WERI-Rb-1 (cell line): Measurements from ENCODE around the gene NCOA3.

Experiments
- DNase-seq: peaks from one replicate; pipeline ENCODE4 v3.0.0-alpha.2; 2020
- H3K27ac ChIP-seq: fragments of 250-450 bp; sonication (Bioruptor Pico); 2 replicates; pipeline ENCODE4 v1.5.1; 2020; ENCODE audit warnings: mild to moderate bottlenecking, moderate library complexity
- H3K27me3 ChIP-seq: fragments of 250-450 bp; sonication (Bioruptor Pico); 2 replicates; pipeline ENCODE4 v1.5.1; 2021; ENCODE audit warnings: mild to moderate bottlenecking, low read depth, moderate library complexity; ENCODE audit not compliant: insufficient read depth, severe bottlenecking
- H3K36me3 ChIP-seq: fragments of 250-450 bp; sonication (Bioruptor Pico); 2 replicates; pipeline ENCODE4 v1.5.1; 2020; ENCODE audit warnings: mild to moderate bottlenecking, moderate library complexity
- H3K4me3 ChIP-seq: 2 replicates; pipeline ENCODE4 v1.5.1; 2011; ENCODE audit warnings: low read depth, mild to moderate bottlenecking, control low read depth, low read length
- H3K9me3 ChIP-seq: fragments of 250-450 bp; sonication (Bioruptor Pico); 2 replicates; pipeline ENCODE4 v1.5.1; 2021; ENCODE audit warnings: mild to moderate bottlenecking, moderate library complexity; ENCODE audit not compliant: severe bottlenecking
- TF ChIP-seq, protein P1 (sequence below): IDR thresholded peaks from 2 replicates; pipeline ENCODE4 v1.5.1; 2011; ENCODE audit warnings: low read depth, mild to moderate bottlenecking, control low read depth, inconsistent platforms, low read length

Gene NCOA3

DNA sequence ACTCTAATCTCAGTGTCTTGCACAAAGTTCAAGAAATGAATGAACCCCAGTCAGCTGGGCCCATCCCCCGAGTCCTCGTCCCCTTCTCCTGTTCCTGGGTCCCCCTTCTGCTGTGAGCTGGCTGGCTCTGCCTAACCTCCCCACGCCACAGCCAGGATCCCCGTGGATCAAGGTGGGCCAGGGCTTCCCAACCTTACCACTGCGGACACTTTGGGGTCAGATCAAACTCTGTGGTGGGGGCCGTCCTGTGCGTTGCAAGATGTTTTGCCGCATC lies 167.4 kb downstream of the NCOA3 start:
- TF ChIP-seq, protein P1, sequence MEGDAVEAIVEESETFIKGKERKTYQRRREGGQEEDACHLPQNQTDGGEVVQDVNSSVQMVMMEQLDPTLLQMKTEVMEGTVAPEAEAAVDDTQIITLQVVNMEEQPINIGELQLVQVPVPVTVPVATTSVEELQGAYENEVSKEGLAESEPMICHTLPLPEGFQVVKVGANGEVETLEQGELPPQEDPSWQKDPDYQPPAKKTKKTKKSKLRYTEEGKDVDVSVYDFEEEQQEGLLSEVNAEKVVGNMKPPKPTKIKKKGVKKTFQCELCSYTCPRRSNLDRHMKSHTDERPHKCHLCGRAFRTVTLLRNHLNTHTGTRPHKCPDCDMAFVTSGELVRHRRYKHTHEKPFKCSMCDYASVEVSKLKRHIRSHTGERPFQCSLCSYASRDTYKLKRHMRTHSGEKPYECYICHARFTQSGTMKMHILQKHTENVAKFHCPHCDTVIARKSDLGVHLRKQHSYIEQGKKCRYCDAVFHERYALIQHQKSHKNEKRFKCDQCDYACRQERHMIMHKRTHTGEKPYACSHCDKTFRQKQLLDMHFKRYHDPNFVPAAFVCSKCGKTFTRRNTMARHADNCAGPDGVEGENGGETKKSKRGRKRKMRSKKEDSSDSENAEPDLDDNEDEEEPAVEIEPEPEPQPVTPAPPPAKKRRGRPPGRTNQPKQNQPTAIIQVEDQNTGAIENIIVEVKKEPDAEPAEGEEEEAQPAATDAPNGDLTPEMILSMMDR = no peak

DNA sequence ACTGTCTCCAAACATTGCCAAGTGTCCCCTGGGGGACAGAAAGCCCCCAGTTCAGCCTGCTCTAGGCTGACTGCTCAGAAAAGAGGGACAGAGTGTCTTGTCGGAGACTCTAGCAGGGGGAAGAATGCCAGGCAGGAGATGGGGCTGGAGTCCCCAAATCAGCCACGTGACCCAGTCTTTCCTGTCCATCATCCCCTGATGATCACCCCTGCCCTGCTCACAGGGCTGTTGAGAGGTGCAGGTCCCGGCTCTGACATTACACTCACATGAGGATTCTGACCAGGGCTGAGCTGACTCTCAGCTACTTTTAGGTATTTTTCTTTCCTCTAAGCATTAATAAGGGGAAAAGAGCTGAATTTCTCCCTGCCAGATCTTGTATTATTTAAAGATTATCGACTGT lies 167.8 kb downstream of the NCOA3 start:
- H3K27me3 ChIP-seq = no peaks in the 10 kb centered on the region
- no peak for DNase-seq
- TF ChIP-seq, protein P1 = no peak
- H3K27ac ChIP-seq = no peak overlapping the region
- H3K4me3 ChIP-seq = no peak overlapping the region
- no peaks in the 10 kb centered on the region for H3K9me3 ChIP-seq
- H3K36me3 ChIP-seq = no peaks in the 10 kb centered on the region

More for the DNA sequence above, 167.4 kb downstream of the NCOA3 start:
- Histone ChIP-seq H3K4me3 (no peak overlapping the region), H3K27ac (no peak overlapping the region), H3K36me3 (no peaks in the 10 kb centered on the region), H3K9me3 (no peaks in the 10 kb centered on the region), H3K27me3 (no peaks in the 10 kb centered on the region)
- DNase-seq = no peak

DNA sequence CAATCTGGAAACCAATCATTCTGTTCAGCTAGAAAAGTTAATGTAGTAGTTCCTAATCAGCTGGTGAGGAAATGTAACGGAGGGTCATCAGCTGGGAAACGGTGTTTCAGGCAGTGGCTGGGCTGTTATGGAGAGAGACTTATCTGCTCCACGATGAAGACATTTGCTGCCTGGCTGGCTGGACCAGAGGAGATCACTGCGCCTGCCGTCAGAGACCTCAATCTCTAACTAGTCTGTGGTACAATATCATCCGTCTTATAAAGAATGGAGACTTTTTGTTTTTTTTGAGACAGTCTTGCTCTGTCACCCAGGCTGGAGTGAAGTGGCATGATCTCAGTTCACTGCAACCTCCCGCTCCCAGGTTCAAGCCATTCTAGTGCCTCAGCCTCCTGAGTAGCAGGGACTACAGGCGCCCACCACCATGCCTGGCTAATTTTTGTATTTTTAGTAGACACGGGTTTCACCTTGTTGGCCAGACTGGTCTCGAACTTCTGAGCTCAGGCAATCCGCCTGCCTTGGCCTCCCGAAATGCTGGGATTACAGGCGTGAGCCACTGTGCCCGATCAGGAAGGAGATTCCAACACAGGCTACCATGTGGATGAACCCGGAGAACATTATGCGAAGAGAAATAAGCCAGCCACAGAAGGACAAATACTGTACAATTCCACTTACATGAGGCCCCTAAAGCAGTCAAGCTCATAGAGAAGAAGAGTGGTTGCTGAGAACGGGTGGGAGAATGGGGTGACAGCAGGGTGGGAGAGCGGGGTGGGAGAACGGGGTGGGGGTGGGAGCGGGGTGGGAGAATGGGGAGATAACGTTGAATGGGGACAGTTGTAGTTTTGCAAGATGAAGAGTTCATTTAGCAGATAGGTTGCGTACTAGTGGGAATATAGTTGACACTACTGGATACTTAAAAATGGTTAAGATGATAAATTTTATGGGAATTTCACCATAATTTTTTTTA lies 168.5 kb downstream of the NCOA3 start:
- DNase-seq = no peak
- TF ChIP-seq, protein P1 = no peak
- no peak overlapping the region for H3K4me3 ChIP-seq
- H3K9me3 ChIP-seq = no peaks in the 10 kb centered on the region
- H3K27me3 ChIP-seq = no peaks in the 10 kb centered on the region
- no peak overlapping the region for H3K27ac ChIP-seq
- H3K36me3 ChIP-seq = no peaks in the 10 kb centered on the region

DNA sequence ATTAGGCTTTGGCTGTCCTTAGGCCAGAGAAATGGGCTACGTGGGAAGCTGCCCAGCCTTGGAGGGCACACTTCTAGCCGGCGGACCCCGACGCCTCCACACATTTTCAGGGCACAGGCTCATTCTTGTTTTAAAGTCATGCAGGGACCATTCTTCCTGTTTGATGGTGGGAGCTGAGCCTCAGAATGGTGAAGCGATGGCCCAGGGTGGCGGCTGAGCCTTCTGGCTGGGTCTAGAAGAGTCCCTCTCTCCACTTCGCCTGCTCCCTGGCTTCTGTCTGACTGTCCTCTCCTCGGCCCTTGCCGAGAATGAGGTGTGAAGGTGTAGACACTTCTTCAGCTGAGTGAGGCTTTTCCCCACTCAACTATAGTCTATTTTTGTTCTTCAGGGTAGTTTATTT lies 169.2 kb downstream of the NCOA3 start:
- H3K27me3 ChIP-seq = no peaks in the 10 kb centered on the region

DNA sequence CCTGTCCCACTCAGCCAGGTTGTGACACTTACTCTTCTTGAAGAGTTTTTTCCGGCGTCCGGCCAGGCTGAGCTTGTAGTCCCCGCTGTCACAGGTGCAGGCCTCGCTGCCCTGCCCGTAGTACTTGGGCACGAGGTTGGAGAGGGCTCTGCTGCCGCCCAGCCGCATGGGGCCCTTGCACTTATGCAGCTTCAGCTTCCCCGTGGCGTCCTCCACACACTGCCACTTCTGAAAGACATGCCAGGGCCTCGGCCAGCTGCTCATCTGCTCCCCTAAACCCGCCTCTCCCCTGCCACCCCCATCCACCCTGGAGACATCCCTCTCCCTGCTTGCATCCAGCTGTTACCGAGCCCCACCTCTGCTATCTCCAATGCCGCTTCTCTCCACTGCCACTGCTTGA lies 170.5 kb downstream of the NCOA3 start:
- H3K9me3 ChIP-seq = no peaks in the 10 kb centered on the region
- H3K27ac ChIP-seq = no peak overlapping the region
- no peaks in the 10 kb centered on the region for H3K27me3 ChIP-seq
- H3K4me3 ChIP-seq = no peak overlapping the region
- no peaks in the 10 kb centered on the region for H3K36me3 ChIP-seq
- DNase-seq = no peak
- TF ChIP-seq, protein P1 = no peak

More for the DNA sequence above, 169.2 kb downstream of the NCOA3 start:
- no peaks in the 10 kb centered on the region for H3K9me3 ChIP-seq
- H3K4me3 ChIP-seq = no peak overlapping the region
- no peak for DNase-seq
- no peak overlapping the region for H3K27ac ChIP-seq
- no peaks in the 10 kb centered on the region for H3K36me3 ChIP-seq
- TF ChIP-seq, protein P1 = no peak
